ENCODE results near the gene CRACDL. TPM values are rescaled to one million over a fixed set of nuclear protein-coding genes. Genes with fewer than 3 reads are reported as not detected.

The CRACDL gene
- total RNA-seq, 1 donor from 2014 or later: 3.0 TPM

DNA sequence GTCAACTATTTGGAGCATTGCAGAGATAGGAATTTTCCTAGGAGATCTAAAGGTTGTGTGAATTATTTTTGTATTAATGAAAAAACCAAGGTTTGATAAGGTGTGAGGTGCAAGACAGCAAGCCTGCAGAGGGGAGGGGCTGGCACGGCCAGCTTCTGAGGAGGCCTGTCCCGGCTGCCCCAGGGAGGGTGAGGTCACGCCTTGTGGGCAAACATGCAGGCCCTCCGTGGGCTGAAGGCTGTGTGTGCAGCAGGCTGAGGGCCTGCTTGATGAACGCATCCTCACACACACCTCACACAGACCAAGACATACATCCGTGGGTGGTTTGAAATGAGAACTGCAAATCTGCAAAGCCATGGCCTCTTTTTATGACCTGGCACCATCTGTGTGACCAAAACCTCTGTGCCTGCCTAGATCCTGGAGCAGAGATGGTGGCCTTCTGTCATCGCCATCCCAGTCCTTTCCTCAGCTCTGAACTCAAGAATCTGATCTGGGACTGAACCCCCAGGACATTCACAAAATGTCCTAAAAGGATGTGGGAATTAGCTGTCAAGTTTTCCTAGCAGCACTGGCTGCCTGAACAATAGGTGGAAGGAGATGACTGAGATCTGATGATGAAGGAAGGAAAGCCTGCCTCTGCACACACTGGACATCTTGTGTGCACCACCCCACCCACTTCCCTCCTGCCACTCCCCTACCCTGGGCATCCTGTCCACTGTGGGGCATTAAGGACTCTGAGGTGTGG is 102.7 kb downstream of the CRACDL start:
- peak; percentile 54 for DNase-seq
- intact Hi-C loops (cut with micrococcal nuclease): no loop called here

GRCh38 chr2:98832172-98832571 is 103.9 kb downstream of the CRACDL start:
- TF ChIP-seq, protein P1, sequence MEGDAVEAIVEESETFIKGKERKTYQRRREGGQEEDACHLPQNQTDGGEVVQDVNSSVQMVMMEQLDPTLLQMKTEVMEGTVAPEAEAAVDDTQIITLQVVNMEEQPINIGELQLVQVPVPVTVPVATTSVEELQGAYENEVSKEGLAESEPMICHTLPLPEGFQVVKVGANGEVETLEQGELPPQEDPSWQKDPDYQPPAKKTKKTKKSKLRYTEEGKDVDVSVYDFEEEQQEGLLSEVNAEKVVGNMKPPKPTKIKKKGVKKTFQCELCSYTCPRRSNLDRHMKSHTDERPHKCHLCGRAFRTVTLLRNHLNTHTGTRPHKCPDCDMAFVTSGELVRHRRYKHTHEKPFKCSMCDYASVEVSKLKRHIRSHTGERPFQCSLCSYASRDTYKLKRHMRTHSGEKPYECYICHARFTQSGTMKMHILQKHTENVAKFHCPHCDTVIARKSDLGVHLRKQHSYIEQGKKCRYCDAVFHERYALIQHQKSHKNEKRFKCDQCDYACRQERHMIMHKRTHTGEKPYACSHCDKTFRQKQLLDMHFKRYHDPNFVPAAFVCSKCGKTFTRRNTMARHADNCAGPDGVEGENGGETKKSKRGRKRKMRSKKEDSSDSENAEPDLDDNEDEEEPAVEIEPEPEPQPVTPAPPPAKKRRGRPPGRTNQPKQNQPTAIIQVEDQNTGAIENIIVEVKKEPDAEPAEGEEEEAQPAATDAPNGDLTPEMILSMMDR (IDR thresholded peaks at IDR 0.05; ENCODE audit: borderline replicate concordance): no peak
- no peak for DNase-seq
- Histone ChIP-seq H3K4me3 (no peak overlapping the region), H3K27me3 (ENCODE audit: low read depth) (no peaks in the 10 kb centered on the region), H3K27ac (replicated peaks) (peak overlapping the region; percentile 94), H3K9me3 (replicated peaks) (no peaks in the 10 kb centered on the region), H3K36me3 (no peaks in the 10 kb centered on the region), H3K4me1 (peaks cover 40% of the 10 kb centered on the region)
- intact Hi-C loops (cut with micrococcal nuclease): no loop called here

More for the DNA sequence above, 102.7 kb downstream of the CRACDL start:
- TF ChIP-seq, protein P1 (IDR thresholded peaks at IDR 0.05; ENCODE audit: borderline replicate concordance): no peak
- no peak overlapping the region for H3K4me3 ChIP-seq
- no peaks in the 10 kb centered on the region for H3K9me3 ChIP-seq (replicated peaks)
- peak overlapping the region; percentile 94 for H3K27ac ChIP-seq (replicated peaks)
- no peaks in the 10 kb centered on the region for H3K36me3 ChIP-seq
- H3K4me1 ChIP-seq: peaks cover 42% of the 10 kb centered on the region
- H3K27me3 ChIP-seq (ENCODE audit: low read depth): no peaks in the 10 kb centered on the region

DNA sequence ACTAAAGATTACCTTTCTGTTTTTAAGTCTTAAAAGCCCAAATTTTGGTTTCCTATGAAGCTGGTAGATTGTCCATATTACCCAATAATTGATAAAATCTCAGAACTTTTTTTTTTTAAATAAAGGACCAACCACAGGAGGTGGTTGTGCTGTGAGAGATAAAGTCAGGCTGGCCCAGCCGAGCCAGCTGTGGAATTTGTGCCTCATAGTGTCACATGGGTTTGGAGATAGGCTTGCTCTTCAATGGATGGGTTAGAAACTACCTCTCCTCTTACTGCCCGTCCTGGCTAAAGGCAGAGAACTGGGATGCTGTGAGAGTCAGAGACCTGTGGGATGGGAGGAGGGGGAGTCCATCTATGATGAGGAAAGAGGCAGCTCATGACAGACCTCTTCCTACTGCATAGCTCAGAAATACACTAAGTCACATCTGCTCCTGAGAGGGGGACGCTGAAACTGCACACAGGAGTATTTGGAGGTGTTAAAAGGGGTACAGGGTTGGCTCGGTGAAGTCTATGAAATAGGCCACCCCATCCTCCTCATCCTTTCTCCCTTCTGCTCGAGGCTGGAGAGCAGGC is 105.4 kb downstream of the CRACDL start:
- Histone ChIP-seq H3K4me1 (peaks cover 43% of the 10 kb centered on the region), H3K27ac (replicated peaks) (no peak overlapping the region), H3K9me3 (replicated peaks) (no peaks in the 10 kb centered on the region), H3K4me3 (no peak overlapping the region), H3K36me3 (no peaks in the 10 kb centered on the region), H3K27me3 (ENCODE audit: low read depth) (no peaks in the 10 kb centered on the region)
- no peak for DNase-seq
- TF ChIP-seq, protein P1 (IDR thresholded peaks at IDR 0.05; ENCODE audit: borderline replicate concordance): no peak
- intact Hi-C loops (cut with micrococcal nuclease): no loop called here

DNA sequence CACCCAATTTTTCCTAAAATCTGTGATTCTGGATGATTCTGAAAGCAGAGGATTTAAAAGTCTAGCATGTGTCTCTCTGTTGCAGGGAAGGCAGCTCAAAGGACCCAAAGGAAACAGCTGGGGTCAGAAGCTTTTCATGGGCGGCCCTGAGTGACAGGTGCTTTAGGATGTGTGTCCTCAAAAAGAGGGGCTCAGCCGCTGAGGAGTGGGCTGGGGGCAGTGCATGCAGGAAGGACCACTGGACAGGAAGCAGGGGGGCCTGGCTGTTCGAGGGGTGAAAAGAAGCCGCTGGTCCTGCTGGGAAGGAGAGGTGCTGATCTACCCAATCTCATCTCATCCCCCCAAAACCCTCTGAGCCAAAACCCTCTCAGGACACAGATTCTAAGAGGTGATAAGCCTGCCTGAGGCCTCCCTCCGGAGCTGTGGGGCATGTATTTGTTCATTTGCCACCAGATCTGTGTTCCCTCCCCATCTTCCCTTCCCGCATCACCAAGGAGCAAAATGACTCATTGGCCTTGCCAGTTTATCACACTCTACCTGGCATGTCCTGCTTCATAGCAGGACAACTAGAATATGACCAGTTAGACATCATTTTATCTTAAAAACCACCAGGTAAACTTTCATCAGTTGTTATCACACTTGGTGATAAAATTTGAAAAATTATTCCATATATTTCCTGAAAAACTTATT is 106.3 kb downstream of the CRACDL start:
- H3K9me3 ChIP-seq (replicated peaks): no peaks in the 10 kb centered on the region
- H3K4me1 ChIP-seq: peaks cover 52% of the 10 kb centered on the region
- no peaks in the 10 kb centered on the region for H3K36me3 ChIP-seq
- H3K4me3 ChIP-seq: no peak overlapping the region
- TF ChIP-seq, protein P1 (IDR thresholded peaks at IDR 0.05; ENCODE audit: borderline replicate concordance): no peak
- H3K27me3 ChIP-seq (ENCODE audit: low read depth): no peaks in the 10 kb centered on the region
- no peak for DNase-seq
- intact Hi-C loops (cut with micrococcal nuclease): no loop called here
- H3K27ac ChIP-seq (replicated peaks): no peak overlapping the region

DNA sequence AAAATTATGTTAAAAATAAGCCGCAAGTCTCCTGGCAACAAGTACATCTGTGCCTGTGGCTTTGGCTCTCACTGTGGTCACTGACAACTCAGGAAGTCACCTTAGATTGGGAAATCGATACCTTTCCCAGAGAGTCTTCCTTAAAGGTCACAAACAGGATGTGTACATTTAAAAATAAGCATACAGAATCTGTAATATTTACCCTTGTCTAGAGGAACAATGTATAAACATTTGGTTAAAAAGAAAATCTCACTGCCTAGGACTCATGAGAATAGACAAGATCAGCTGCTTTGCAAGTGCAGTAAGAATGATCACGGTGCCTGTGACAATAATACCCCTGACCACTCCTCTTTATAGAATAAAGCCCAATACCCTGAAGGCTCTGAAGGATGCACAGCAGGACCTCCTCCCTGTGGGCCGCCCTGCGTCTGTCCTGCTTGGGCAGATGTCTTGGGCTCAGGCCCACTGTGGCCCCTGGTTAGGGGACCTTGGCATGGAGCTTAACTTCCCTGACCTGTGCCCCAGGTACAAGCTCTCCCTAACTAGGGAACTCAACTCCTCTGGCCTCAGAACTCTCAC is 107.1 kb downstream of the CRACDL start:
- H3K4me1 ChIP-seq: peaks cover 55% of the 10 kb centered on the region
- no peak overlapping the region for H3K4me3 ChIP-seq
- H3K27ac ChIP-seq (replicated peaks): no peak overlapping the region
- H3K27me3 ChIP-seq (ENCODE audit: low read depth): no peaks in the 10 kb centered on the region
- no peaks in the 10 kb centered on the region for H3K9me3 ChIP-seq (replicated peaks)
- TF ChIP-seq, protein P1 (IDR thresholded peaks at IDR 0.05; ENCODE audit: borderline replicate concordance): no peak
- H3K36me3 ChIP-seq: no peaks in the 10 kb centered on the region
- no peak for DNase-seq
- intact Hi-C loops (cut with micrococcal nuclease): no loop called here
